ENCODE results near the gene BEND6. TPM values are rescaled to one million over a fixed set of nuclear protein-coding genes. Genes with fewer than 3 reads are reported as not detected.
A peak's percentile ranks its signal among the peaks of the same experiment; 100 is the strongest.

Gene BEND6, protein sequence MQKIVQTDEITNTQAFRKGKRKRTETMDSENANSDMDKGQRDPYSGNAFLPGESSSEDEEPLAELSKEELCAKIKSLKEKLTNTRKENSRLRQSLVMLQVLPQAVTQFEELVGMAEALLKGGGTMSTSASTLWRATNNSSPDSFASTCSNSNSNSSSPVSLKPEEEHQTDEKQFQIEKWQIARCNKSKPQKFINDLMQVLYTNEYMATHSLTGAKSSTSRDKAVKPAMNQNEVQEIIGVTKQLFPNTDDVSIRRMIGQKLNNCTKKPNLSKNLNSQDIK
- total RNA-seq, result 1 to 10 TPM in 2 of 4 donors, under 1 TPM in 1, not detected in 1; 0.54 to 4.5 (median 3.6) TPM

DNA sequence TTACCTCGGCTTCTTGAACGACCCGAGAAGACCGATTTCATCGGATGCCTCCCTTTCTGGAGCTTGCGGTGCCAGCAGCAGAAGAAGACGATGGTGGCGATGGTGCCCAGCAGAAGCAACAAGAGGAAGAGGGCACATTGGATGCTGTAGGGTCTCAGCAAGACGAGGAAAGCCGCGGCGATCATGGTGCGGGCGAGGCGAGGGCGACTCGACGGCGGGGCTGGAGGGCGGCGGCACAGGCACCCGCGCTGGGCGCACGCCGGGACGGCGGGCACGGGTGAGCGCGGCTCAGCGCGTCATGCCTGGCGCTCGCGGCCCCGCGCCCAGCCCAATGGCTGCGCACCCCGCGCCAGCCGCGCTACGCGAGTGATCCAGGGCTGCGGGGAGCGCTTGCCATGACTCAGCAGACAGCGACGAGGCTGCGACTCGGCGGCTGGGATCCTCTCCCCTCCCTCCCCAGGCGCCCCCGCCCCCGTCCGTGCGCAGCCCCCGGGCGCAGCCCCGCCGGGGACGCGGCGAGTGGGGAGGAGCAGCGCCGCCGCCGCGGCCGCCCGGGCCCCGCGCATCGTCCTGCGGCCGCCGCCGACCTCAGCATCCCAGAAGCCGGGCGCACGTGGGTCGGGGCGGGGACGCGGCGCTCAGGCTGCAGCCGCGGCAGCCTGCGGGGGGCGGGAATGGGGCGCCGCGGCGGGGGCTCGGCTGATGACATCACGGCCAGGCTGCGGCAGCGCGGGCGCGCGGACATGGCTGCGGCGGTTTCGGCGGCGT, at the start of gene BEND6:
BEND6 (plus strand) TSS at position 705 of the 768 bp plus-strand sequence. CDS start 26,704 bp downstream, outside the sequence.
- Histone ChIP-seq H3K27ac (peak within 1 kb of the TSS in 3 of 4 donors; percentile 68 to 74 (median 70)), H3K36me3 (no peaks in the 10 kb centered on the region), H3K4me1 (peaks cover 0 to 25% (median 0%) of the 10 kb centered on the region in 3 donors), H3K9me3 (no peaks in the 10 kb centered on the region), H3K4me3 (peak within 1 kb of the TSS; percentile 34 to 69), H3K27me3 (no peaks in the 10 kb centered on the region)
- ATAC-seq, result peak; percentile 82
- 0% methylated on average over 7 of the region's 107 CpGs; no CpG with 5 or more reads in 1 of the 2 donors for WGBS, 2 donors (ENCODE audit: low coverage in 1 of 2)
- no peak for TF ChIP-seq POLR2A (IDR thresholded peaks at IDR 0.05)
- TF ChIP-seq EP300 (IDR thresholded peaks at IDR 0.05), result no peak
- TF ChIP-seq, protein P1, sequence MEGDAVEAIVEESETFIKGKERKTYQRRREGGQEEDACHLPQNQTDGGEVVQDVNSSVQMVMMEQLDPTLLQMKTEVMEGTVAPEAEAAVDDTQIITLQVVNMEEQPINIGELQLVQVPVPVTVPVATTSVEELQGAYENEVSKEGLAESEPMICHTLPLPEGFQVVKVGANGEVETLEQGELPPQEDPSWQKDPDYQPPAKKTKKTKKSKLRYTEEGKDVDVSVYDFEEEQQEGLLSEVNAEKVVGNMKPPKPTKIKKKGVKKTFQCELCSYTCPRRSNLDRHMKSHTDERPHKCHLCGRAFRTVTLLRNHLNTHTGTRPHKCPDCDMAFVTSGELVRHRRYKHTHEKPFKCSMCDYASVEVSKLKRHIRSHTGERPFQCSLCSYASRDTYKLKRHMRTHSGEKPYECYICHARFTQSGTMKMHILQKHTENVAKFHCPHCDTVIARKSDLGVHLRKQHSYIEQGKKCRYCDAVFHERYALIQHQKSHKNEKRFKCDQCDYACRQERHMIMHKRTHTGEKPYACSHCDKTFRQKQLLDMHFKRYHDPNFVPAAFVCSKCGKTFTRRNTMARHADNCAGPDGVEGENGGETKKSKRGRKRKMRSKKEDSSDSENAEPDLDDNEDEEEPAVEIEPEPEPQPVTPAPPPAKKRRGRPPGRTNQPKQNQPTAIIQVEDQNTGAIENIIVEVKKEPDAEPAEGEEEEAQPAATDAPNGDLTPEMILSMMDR (IDR thresholded peaks at IDR 0.05), result no peak
- no peak for TF ChIP-seq POLR2AphosphoS5 (IDR thresholded peaks at IDR 0.05)

DNA sequence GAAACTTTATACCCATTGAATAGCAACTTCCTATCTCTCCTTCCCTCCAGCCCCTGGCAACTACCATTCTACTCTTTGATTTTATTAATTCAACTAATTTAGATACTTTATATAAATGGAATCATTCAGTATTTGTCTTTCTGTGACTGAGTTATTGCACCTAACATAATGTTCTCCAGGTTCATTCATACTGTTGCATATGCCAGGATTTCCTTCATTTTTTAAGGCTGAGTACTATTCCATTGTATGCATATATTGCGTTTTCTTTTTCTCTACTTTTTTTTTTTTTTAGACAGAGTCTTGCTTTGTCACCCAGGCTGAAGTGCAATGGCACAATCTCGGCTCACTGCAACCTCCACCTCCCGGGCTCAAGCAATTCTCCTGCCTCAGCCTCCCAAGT, 49.5 kb upstream of the BEND6 start:
- H3K9me3 ChIP-seq, result no peaks in the 10 kb centered on the region
- H3K27ac ChIP-seq, result no peak overlapping the region
- peaks cover 0 to 3% (median 0%) of the 10 kb centered on the region in 3 donors for H3K4me1 ChIP-seq
- no peak overlapping the region for H3K4me3 ChIP-seq
- H3K27me3 ChIP-seq, result no peaks in the 10 kb centered on the region
- TF ChIP-seq EP300 (IDR thresholded peaks at IDR 0.05) (no peak), POLR2AphosphoS5 (IDR thresholded peaks at IDR 0.05) (no peak), POLR2A (IDR thresholded peaks at IDR 0.05) (no peak)
- TF ChIP-seq, protein P1 (IDR thresholded peaks at IDR 0.05), result no peak
- WGBS, 2 donors (ENCODE audit: low coverage in 1 of 2), result 94 to 100% methylated on average over 2 to 3 of the region's 3 CpGs
- no peaks in the 10 kb centered on the region for H3K36me3 ChIP-seq
- no peak for ATAC-seq

DNA sequence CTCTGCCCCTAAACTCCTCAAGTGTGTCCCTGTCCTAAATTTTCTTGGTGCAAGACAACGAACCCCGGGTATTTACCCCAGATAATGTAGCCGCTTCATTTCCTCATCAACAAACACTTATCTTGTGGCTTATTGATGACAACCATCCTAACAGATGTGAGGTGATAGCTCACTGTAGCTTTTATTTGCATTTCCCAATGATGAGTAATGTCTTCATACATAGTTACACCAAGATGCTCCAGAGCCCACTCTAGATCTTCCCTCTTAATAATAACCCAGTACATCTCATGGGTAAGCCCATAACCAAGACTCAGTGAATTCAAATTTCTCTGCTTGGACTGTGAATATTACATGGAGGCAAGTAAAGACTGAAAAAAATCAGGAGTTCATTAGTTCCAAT, 48.2 kb upstream of the BEND6 start:
- Histone ChIP-seq H3K36me3 (no peaks in the 10 kb centered on the region), H3K4me3 (no peak overlapping the region), H3K4me1 (peaks cover 0 to 3% (median 0%) of the 10 kb centered on the region in 3 donors), H3K9me3 (no peaks in the 10 kb centered on the region), H3K27ac (no peak overlapping the region), H3K27me3 (no peaks in the 10 kb centered on the region)
- 69 to 88% methylated on average over 3 of the region's 3 CpGs for WGBS, 2 donors (ENCODE audit: low coverage in 1 of 2)
- no peak for ATAC-seq
- TF ChIP-seq, protein P1 (IDR thresholded peaks at IDR 0.05), result no peak
- TF ChIP-seq EP300 (IDR thresholded peaks at IDR 0.05) (no peak), POLR2AphosphoS5 (IDR thresholded peaks at IDR 0.05) (no peak), POLR2A (IDR thresholded peaks at IDR 0.05) (no peak)

DNA sequence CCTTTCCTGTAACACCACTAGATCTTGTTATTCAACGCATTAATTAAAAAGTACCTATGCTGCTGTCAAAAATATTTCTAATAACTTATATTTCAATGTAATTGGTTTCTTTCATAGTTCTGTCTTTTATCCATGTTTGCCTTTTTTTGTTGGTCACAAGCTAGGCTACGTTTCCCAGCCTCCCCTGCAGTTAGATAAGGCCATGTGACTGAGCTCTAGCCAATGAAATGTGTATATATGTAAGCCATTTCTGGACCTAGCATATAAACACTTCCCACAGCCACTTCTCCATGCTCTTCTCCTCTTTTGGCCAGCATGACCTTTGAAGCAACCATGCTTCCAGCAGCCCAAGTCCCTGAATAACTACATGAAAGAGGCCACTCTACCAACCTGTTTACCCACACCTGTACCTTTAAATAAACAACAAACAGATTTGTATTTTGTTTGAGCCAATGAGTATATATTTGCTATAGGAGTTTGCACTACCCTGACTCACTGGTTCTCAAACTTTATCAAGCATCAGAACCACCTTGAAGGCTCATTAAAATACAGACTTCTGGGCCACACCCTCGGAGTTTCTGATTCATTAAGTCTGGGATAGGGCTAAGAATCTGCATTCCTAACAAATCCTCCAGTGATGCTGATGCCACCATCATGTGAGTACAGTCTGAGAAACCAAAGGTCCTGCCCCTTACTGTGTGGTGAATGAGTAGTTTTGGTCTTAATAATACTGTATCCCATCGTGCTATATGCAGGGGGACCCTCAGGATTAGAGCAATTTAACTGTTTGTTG, 45.6 kb upstream of the BEND6 start:
- Histone ChIP-seq H3K9me3 (no peaks in the 10 kb centered on the region), H3K36me3 (no peaks in the 10 kb centered on the region), H3K4me1 (peaks cover 0 to 3% (median 0%) of the 10 kb centered on the region in 3 donors), H3K4me3 (no peak overlapping the region), H3K27me3 (no peaks in the 10 kb centered on the region), H3K27ac (no peak overlapping the region)
- ATAC-seq, result no peak
- TF ChIP-seq POLR2A (IDR thresholded peaks at IDR 0.05) (no peak), EP300 (IDR thresholded peaks at IDR 0.05) (no peak), POLR2AphosphoS5 (IDR thresholded peaks at IDR 0.05) (no peak)
- TF ChIP-seq, protein P1 (IDR thresholded peaks at IDR 0.05), result no peak
- 69 to 81% methylated on average over 4 of the region's 4 CpGs for WGBS, 2 donors (ENCODE audit: low coverage in 1 of 2)
